Eye (tissue), 1 donor: ENCODE results near the gene SUMO4.
A peak's percentile ranks its signal among the peaks of the same experiment; 100 is the strongest.
"Not testable (repeated sequence)": the region's sequence is repeated elsewhere in the genome, so short reads cannot be mapped to it uniquely, and the experiment has no call there.

ENCODE experiments used
- DNase-seq: peaks from one replicate; pipeline ENCODE4 v3.0.0-alpha.2; 2015

SUMO4 gene

DNA sequence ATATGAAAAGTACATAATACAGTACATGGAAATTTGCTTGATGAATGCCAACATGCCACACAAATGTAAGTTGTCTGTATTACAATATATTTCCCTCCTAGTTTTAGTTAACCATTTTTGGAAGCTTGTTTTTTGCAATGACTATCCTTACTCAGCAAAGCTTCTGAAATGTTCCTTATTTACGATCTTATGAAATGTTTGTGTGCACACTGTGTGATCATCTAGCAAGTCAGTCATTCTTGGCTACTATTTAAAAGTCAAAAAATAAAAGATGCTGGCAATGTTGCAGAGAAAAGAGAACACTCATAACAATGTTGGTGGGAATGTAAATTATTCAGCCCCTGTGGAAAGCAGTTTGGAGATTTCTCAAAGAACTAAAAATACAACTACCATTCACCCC is 33.8 kb downstream of the SUMO4 start:
- no peak for DNase-seq

DNA sequence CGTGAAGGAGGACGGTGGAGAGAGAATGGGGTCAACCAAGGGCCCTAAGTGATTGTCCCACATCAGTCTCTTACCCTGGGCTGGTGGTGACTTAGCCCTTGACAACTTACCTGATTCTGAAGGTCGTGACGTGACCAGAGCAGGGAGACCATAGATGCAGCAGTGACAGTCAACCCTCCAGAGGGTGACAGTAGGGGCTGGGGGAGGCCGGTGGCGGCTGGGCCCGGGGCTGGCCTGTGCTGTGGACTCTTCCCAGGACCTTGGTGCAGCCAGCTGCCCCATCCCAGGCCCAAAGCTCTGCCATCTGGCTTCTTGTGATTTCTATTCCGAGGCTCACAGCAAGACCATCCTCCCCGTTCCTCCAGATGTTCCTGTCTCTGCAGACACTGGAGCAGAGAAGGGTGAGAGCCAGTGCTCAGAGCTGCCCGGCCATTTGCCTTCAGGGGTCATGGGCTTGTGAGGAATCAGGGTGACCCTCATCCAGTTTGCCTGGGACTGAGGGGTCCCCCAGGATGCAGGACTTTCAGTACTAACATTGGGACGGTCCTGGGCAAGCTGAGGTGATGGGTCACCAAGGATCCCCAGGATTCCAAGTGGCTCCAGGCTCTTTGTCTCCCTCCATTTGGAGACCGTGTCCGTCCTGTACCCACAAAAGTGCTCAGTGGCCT is 36.0 kb downstream of the SUMO4 start:
- no peak for DNase-seq

DNA sequence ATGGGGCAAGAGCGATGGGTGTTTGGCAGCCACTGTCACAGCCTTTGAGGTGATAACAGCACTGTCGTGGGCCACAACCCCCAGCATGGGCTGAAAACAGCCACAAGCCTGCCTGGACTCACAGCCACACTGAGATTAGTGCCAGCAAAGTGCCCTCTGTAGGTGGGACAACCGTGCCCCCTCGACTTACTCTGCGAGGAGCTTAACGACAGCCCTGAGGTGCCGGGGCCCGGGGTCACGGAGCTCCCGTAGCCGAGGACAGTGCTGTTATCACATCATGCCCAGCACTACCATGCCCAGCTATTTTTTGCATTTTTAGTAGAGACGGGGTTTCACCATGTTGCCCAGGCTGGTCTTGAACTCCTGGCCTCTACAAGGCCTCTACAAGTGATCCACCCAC is 36.6 kb downstream of the SUMO4 start:
- no peak for DNase-seq

DNA sequence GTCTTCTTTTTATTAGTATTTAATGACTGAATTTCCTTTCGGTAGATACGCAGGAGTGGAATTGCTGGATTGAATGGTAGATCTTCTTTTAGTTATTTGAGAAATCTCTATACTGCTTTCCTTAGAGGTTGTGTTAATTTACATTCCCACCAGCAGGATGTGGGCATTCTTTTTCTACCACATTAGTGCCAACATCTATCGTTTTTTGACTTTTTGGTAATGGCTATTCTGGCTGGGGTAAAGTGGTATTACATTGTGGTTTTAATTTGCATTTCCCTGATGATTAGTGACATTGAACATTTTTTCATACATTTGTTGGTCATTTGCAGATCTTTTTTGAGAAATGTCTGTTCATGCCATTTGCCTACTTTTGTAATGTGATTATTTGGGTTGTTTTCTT is 37.1 kb downstream of the SUMO4 start:
- DNase-seq = no peak

DNA sequence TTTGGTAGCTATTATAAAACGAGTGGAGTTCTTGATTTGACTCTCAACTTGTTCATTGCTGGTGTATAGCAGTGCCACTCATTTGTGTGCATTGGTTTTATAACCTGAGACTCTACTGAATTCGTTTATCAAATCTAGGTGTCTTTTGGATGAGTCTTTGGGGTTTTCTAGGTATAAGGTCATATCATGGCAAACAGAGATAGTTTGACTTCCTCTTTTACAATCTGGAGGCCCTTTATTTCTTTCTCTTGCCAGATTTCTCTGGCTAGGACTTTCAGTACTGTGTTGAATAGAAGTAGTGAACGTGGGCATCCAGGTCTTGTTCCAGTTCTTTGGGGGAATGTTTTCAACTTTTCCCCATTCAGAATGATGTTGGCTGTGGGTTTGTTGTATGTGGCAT is 38.8 kb downstream of the SUMO4 start:
- DNase-seq = no peak

DNA sequence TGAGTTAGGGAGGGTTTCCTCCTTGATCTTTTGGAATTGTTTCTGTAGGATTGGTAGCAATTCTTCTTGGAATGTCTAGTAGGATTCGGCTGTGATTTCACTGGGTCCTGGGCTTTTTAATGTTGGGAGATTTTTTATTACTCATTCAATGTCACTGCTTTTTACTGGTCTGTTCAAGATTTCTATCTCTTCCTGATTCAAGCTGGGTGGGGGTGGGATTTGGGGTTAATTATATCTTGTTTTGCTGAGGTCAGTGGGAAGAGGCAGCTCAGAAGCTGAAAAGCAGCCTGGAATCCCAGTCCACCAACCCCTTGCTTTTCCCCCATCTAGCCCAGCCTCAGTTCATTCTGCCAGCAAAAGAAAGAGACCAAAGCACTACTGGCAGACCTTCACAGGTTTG is 39.6 kb downstream of the SUMO4 start:
- DNase-seq = no peak

DNA sequence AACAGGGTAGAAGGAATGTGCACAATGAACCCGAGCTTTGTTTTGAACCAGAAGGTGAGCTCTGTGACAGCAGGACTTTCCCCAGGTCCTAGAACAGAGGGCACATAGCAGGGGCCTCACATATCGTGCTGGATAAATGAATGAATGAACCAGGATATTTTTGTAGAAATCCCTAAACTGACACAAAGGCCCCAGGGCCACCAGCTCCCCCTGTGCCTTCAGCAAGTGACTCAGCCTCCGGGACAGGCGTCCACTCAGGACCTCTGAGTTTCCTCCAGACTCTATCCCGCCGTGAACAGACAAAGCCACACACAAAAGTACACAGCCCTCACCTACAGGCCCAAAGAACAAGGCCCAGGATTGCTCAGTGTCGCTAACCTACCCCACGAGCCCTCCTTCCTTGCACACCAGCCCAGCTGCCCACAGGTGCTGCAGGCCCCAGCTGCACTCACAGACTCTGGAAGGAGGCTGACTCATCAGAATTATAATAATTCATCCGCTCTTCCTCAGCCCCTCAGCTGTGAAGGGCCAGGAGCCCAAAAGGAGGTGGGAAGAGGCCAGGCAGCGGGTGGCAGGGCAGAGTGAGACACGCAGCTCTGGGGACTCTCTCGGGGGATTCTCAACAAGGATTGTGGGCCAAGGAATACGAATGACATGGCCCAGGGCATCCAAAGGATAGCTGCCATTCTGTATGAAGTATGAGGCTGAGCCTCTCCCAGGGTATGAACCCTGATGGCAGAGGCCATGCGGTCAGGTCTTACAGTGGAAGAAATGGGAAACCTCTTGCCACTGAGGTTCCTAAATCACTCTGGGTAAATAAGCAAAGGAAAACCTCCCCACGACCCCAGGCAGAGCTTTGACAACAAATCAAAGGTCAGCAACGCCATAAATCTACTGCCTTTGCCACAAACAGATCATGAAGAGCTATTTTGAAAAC is 40.9 kb downstream of the SUMO4 start:
- no peak for DNase-seq

DNA sequence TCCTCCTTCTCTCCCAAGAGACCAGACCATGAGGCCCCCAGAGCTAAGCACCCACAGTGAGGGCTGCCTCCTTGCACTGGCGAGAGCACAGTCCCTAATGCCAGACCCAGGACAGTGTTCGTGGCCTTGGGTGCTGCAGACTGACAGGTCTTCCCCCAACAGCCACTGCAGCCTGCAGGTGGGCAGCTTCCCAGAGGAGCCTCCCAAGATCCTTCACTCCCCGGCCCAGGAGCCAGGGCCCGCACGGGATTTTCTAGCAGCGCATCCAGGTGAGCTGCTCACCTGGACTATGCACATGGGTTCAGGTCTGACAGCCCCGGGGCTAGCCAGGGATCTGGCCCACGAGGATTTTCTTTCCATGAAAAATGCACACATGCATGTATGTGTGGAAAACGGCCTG is 41.7 kb downstream of the SUMO4 start:
- no peak for DNase-seq

DNA sequence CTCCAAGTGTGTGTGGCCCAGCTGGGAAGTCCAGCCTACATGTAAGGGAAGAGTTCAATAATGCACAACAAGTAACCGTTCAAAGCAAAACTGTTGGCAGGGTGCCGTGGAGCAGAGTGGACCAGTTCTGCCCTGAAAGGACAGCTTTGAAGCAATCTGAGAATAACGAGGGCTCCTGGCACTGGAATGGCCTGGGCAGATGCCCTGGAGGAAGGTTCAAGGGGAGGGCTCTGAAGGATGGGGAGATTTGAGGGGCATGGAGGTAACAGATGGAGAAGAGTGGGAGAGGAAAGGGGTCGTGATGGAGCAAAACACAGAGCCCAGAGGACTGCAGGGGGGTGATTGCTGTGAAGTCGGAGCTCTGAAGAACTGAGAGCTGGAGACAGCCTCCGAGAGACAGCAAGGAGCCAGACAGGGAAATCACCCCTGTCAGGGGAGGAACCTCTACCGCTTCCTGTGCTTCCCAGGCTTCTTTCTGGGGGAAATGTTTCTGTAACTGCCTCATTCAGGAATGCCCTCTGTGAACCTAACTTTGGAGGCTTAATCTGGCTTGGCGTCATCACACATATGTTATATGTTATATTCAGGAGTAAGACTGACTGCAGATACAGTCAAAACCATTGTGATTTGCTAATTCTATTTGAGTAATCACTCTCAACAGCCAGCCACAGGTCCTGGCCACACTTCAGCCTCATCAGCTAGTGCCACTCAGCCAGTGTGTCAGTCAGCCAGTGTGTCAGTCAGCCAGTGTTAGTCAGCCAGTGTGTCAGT is 43.5 kb downstream of the SUMO4 start:
- DNase-seq = peak; percentile 45

DNA sequence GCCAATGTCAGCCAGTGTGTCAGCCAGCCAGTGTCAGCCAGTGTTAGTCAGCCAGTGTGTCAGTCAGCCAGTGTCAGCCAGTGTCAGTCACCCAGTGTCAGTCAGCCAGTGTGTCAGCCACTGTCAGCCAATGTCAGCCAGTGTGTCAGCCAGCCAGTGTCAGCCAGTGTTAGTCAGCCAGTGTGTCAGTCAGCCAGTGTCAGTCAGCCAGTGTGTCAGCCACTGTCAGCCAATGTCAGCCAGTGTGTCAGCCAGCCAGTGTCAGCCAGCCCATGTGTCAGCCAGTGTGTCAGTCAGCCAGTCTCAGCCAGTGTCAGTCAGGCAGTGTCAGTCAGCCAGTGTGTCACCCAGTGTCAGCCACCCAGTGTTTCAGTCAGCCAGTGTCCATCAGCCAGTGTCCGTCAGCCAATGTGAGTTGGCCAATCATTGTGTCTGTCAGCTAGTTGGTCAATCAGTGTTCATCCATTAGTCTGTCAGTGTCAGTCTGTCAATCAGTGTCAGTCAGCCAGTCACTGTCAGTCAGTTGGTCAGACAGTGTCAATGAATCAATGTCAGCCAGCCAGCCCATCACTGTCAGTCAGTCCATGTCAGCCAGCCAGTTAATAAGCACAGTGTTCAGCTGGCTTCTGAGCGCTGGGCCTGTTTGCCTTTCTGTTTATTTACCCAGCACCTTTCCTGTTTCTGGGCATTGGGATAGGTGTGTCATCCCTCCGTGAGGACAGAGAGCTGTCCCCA is 44.5 kb downstream of the SUMO4 start:
- not testable (repeated sequence) for DNase-seq

DNA sequence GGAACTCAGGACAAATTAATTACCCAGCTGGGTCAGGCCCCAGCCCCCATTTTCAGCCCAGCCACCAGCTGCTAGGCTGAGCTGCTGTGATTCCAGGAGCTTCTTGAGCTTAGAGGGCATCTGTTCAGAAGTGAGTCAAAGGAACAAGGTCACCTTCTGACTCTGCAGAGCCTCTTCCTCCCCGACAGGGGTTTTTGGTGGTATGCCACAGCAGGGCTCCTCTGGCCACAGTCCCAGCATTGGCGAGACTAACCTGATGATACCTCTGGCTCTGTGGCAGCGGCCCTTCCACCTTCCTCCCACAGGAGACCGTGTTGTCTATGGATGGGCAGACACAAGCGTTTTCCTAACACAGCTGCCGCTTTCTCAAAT is 45.0 kb downstream of the SUMO4 start:
- no peak for DNase-seq

DNA sequence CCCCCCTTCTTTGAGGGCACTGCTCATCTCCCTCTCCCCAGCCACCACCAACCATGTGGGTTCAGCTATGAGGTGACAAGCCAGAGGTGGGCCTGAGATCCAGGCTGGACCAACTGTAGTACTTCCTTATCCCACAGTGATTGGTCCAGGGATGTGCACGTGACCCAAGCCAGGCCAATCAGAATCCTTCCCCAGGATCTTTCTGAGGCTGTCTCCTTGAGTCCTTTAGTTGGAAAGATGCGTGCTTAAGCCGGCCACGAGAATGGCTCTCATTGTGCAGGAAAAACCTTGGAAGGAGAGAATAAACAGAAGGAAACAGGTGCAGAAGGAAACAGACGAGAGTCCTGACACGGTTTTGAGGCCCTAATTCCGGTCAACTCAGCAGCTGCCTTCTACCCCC is 45.5 kb downstream of the SUMO4 start:
- DNase-seq = no peak

DNA sequence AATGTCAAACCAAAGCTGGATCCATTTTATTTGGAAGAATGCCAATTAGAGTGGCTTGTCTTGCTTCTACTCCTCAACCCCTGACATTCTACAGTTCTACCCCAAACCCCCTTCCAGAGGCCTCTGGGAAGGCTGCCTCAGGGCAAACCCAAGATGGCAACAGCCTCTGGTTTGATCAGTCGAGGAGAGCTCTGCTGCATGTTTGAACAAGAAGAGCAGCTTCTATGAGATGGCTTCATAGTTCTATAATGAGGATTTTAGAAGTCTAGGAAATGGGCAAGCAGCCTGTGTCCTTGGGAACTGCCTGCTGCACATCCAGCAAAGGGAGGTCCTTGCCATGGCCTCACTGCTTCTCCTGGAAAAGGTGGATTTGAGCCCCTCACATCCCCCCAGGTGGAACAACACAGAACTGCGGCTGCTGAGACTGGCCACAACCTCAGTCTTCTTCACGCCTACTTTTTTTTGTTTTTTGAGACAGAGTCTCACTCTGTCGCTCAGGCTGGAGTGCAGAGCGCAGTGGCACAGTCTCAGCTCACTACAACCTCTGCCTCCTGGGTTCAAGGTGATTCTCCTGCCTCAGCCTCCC is 46.8 kb downstream of the SUMO4 start:
- DNase-seq = no peak

DNA sequence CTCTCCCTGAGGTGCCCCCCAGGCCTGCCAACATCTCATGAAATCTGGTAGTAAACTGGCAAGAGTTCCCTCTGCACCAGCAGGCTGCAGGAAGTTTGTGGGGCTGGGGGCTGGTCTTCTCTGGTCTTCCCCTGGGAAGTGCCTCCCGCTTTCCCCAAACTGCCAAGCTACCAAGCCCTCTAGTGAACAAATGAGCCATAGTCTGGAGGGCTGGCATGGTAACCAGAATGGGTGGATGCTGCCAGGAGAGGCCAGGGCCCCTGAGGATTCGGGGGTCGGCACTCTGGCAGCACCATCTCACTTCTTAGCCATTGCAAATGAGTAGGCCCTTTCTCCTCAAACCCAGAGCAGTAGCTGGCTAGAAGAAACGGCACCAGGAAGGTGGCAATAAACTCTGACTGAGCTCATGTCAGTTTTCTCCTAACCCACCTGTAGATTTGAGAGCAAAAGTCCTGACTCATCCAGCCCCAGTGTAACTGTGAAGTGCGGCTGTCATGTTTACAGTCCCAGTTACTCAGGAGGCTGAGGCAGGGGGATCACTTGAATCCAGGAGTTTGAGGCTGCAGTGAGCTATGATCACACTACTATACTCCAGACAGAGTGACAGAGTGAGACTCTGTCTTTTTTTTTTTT is 48.9 kb downstream of the SUMO4 start:
- DNase-seq = no peak

DNA sequence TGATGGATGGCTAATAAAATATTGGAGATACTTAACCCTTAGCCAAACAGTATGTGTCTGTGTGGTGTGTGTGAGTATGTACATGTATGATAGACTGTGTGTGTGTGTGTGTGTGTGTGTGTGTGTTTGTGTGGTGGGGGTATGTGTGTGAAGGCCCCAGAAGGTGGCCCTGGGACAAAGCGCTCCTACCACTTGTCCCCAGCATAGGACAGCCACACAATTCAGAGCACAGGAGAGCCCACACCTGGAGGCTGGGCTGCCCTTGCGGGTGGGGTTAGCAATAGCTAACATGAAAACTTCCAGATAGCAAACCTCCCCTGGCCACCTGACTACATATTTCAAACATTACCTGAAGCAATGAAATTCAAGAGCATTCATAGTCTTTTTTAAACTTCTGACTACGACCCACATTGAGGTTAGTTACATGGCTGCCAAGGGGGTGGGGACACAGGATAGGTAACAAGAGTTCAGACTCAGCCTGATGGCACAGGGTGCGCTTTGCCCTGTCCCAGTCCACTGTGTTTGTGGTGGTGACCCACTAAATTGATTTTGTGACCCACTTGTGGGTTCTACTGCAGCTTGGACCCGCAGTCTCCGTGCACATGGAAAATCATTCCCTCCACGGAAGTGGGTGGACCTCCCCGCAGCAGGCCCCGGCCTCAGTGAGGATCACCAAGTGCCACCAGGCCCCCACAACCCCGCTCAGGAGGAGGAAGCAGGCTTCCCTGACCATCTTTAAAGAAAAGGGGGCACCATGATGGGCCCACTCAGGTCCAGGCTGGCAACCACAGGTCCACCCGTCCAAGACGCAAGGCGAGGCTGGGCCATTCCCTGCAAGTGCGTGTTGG is 50.0 kb downstream of the SUMO4 start:
- no peak for DNase-seq
